Endometrial microvascular endothelial cells (primary cell): Measurements from ENCODE around the gene SYNPO. TPM values are rescaled to one million over a fixed set of nuclear protein-coding genes. Genes with fewer than 3 reads are reported as not detected.

Source experiments
- in situ Hi-C: cut with HindIII; loops from 2 replicates; pipeline ENCODE4 v1.10.0; 2017; ENCODE audit warnings: low sequenced_read_pairs, low pct_unique_long_range_greater_than_20kb; ENCODE audit errors: inconsistent ontology term
- total RNA-seq: library from RNA; depleted of rRNA; stranded (reverse); fragments of >200 nt; gene quantifications from one replicate; pipeline ENCODE4 v1.2.3, GENCODE V29; 2015; ENCODE audit errors: inconsistent ontology term

The SYNPO gene
- total RNA-seq, 1 donor from 2014 or later: 34.8 TPM

DNA sequence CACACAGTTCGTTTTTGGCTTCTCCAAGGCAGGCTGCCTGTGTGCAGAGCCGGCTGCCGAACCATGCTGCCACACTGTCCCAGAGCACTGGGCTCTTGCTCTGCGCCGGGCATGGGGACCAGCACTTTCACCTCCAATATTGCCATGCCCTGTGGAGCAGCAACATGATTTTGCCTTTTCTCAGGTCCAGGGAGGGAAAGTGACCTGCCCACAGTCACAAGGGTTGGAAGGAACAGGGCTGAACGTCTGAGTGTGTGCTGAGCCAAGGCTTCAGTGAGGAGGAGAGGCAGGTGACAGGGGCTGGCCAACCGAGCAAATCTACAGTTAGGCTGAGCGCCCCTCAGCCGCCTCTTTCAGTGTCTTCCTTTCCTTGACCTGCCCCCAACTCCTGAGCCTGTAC lies 34.0 kb upstream of the SYNPO start:
- in situ Hi-C loops: no loop called here

GRCh38 chr5:150607105-150607504 lies 33.4 kb upstream of the SYNPO start:
- in situ Hi-C loops: no loop called here

GRCh38 chr5:150607991-150608390 lies 32.5 kb upstream of the SYNPO start:
- in situ Hi-C loops: no loop called here

DNA sequence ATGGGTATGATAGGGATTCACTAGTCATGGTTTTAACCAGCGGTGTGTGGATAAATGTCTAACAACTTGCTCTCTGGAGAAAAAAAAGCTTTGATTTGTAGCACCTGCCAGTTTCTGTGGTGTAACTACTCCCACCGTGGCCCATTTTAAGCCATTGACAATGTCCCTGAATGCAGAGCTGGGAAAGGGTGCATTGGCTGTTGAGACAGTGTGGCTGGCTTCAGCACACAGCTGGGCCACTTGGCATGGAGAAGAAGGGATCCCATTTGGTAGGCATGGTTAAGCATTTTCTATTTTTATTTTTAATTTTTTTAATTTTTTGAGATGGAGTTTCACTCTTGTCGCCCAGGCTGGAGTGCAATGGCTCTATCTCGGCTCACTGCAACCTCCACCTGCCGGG lies 31.5 kb upstream of the SYNPO start:
- in situ Hi-C loops: no loop called here

DNA sequence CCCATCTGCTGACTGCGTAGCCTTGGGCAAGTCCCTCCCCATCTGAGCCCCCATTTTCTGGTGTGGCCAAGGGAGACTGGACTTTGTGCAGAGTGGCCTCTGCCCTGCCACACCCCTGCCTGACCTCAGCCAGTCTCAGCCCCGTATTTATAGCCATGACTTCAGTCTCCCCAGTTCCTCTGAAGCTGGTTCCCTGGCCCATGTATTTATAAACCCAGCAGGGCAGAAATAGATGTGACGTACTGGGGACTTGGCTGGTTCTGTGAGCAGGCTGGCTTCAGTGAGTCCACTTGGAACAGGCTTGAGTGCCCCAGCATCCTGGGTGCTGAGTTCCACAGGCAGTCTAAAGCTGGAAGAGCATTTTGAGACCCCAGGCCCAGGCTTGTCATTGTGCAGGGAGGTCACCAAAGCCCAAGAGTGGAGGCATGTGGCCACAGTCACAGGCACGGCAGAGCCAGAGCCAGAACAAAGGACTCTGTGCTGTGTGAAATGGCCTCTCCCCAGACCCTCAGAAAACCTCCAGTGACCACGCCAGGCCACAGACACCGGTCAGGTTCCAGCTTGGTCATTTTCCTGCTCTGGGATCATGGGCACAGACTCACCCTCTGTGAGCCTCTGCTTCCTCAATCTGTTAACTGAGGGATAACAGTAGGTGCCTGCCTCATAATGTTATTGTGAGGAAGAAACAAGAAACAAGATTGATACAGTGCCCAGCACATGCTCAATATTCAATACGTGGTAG lies 30.4 kb upstream of the SYNPO start:
- in situ Hi-C loops: no loop called here

GRCh38 chr5:150611026-150611425 lies 29.4 kb upstream of the SYNPO start:
- in situ Hi-C loops: no loop called here

- in situ Hi-C loops: no loop called here
These were observed 28.1 kb upstream of the SYNPO start for GRCh38 chr5:150612405-150612804.

DNA sequence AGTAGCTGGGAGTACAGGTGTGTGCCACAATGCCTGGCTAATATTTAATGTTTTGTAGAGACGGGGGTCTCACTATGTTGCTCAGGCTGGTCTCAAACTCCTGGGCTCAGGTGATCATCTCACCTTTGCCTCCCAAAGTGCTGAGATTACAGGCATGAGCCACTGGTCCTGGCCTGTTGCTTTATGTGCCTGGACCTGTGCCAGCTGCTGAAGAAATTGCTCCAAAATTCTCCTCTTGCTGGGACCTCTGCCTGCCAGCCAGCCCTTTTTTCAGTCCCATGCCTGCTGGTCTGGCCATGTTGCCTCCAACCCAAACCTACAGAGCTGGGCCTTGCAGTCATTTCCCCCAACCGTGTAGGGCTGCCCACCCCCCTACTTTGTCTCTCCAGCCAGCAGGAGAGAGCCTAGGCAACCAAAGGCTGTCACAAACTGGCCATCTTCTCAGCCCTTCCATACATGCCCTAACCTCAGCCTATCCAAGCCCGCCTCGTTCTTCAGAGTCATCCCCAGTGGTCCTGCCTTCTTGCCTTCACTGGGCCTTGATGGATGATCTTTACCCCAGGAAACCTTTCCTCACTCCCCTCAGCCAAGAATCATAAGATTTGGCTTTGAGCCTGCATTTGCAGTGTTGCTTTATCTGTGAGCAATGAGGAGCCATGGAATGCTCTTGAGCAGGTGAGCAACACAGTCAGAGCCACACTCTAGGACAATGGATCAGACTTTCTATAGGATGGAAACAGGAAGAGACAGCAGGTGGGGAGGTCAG lies 27.4 kb upstream of the SYNPO start:
- in situ Hi-C loops: no loop called here

- in situ Hi-C loops: no loop called here
These were observed 26.3 kb upstream of the SYNPO start for GRCh38 chr5:150613991-150614660.

DNA sequence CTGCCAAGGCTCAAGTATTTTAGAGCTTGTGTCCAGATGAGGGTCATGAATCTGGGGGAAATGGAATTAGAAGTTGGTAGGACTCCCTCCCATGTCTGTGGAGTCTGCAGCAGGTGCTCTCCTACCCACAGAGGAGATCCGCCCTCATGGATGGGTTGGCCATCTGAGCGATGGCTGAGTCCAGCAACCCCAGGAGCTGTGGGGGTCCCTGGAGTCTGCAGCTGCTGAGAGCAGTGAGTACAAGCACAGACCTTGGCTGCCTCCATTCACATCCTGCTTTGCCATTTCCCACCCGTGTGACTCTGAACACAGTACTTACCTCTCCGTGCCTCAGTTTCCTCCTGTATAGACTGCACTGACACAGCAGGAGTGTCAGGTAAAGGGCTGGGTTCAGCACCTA lies 25.8 kb upstream of the SYNPO start:
- in situ Hi-C loops: no loop called here

DNA sequence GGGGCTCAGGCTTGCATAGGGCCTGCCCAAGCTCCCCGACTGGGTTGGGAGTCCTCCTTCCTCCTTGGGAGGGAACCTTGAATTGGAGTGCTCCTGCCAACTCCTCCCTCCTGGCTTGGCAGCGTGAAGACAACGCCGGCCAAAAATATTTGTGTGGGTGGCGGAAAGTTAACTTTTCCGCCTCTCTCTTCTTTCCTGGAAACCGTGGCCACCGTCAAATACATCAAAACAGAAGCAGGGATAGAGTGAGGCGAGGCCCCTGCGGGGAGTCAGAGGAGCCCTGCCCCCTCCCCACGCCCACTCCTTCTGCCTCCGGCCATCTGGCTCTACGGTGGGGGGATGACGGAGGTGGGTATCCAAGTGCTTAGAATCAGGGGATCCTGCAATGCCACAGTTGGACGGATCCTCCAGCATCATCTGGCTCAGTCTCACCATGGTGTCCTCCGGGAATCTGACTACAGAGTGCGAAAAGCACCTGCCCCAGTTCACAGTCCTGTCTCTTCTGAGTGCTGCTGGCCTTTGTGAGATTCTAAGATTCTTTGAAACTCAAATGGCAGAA lies 25.2 kb upstream of the SYNPO start:
- in situ Hi-C loops: no loop called here

DNA sequence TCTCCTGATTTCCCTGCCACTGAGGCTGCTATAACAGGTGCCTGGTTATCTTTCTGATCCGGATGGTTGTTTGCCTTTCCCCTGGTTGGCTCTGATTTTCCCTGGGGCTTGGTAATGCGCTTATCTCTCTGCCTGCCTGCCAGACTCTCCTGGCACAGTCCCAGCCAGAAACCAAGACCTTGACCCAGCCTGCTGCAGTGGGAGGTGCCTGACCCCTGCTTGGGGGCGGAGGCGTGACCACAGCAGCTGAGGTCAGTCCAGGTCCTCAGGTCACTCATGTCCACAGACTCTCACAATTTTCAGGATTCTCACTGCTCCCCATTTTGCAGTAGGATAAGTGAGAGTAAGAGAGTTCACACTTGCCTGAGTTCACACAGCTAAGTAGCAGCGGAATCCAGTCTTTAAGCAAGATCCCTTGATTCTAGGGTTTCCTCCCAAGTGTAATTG lies 24.4 kb upstream of the SYNPO start:
- in situ Hi-C loops: no loop called here

DNA sequence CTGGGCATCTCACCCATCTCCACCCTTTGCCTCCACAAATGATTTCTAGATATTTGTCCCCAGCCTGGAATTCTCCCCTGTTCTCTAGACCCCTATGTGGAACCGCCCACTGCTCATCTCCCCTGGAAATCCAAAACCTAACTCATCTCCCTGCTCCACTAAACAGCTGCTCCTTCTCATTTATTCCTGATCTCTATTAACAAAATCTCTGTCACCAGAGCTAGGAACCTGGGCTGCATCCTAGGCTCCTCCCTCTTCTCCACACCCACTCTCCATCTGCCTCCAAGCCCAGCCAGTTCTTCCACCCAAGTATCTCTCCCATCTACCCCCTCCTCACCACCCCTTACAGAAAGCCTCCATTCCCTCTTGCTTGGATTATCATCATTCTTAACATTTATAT lies 24.0 kb upstream of the SYNPO start:
- in situ Hi-C loops: no loop called here

- in situ Hi-C loops: no loop called here
These were observed 22.3 kb upstream of the SYNPO start for GRCh38 chr5:150618163-150618562.

- in situ Hi-C loops: no loop called here
These were observed 21.7 kb upstream of the SYNPO start for GRCh38 chr5:150618588-150619281.

DNA sequence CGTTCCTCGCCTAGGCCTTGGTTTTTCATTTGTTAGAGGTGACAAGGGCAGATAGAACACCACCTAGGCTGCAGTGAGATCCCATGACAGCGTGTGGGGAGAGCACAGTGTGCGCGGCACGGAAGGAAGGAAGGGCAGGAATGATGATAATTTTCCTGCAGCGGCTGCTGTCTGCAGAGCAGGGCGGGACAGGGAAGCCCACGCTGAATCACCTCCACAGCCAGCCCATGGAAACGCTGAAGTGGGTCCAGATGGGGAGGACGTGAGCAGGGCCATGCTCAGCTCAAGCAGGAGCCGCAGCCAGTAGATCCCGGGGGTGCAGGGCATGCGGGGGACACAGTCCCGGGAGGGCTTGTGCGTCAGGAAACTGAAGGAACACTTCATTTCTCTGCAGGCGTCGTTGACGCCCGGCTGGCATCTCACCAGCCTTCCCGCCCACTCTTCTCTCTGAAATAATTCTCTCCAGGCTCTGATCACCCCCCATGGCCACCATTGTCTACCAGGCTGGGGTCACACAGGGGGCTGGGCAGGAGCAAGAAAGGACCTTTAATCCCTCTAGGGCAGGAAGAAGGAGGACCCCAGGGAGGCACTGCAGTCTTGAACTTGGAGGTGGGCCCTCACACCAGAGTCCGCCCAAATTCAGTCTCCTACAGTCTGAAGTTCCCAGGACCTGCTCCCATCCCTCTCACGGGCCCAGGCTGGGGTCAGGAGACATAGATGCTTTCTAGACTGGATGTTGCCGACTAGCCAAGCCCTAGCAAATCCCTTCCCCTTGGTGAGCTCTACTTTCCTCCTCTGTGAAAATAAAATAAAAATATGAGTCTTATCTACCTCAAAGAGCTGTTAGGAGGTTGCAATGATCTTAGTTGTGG lies 20.9 kb upstream of the SYNPO start:
- in situ Hi-C loops: no loop called here

GRCh38 chr5:150621301-150621700 lies 19.2 kb upstream of the SYNPO start:
- in situ Hi-C loops: no loop called here

DNA sequence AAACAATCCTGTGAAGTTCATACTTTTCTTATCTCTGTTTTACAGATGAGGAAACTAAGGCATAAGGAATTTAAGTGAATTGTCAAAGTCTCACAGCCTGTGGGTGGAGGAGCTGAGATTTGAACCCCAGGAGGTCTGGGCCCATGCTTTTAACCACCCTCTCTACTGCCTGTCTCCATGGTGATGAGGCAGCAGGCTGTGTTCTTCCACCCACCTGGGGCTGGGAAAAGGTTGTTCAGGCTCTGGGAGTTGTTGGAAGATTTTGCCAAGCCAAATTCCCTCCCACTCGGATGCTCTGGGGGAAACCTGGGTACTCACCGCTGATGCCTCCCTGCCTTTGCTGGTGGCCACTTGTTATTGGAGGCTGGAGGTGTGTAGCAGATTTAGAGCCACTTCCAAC lies 18.3 kb upstream of the SYNPO start:
- in situ Hi-C loops: no loop called here
